Activated T-cell treated with anti-CD3 and anti-CD28 coated beads, Interleukin-2, amount 50 U/mL, for 72 hours (primary cell): ENCODE data around the gene ARIH1. TPM values are rescaled to one million over a fixed set of nuclear protein-coding genes. Genes with fewer than 3 reads are reported as not detected.
"Not testable (repeated sequence)": the region's sequence is repeated elsewhere in the genome, so short reads cannot be mapped to it uniquely, and the experiment has no call there.

Experiments used
- ATAC-seq, 2 donors: fragments of 150-1000 bp; cut with Tn5 transposase; replicated peaks in 1 of 2; 2 replicates each; pipeline ENCODE4 v1.10.0; 2021; ENCODE audit warnings: moderate library complexity in 2 of 2, mild to moderate bottlenecking in 1 of 2
- DNase-seq, 2 donors: peaks; one replicate each; pipeline ENCODE4 v3.0.0; 2021 to 2022; ENCODE audit warnings: mixed read lengths in 1 of 2
- H3K27ac Mint-ChIP-seq: one replicate; pipeline ENCODE4 v1.8.0; 2022; ENCODE audit warnings: mild to moderate bottlenecking, moderate library complexity, mixed read lengths
- H3K27me3 Mint-ChIP-seq: one replicate; pipeline ENCODE4 v1.8.0; 2022; ENCODE audit warnings: low read depth, mixed read lengths
- H3K36me3 Mint-ChIP-seq, 2 donors: one replicate each; pipeline ENCODE4 v1.8.0; 2022; ENCODE audit warnings: mixed read lengths in 2 of 2, mild to moderate bottlenecking in 1 of 2; ENCODE audit not compliant: insufficient read depth in 2 of 2
- H3K4me1 Mint-ChIP-seq: one replicate; pipeline ENCODE4 v1.8.0; 2022; ENCODE audit warnings: low read depth, mixed read lengths
- H3K4me3 Mint-ChIP-seq, 2 donors: one replicate each; pipeline ENCODE4 v1.8.0; 2022; ENCODE audit warnings: mild to moderate bottlenecking in 2 of 2, mixed read lengths in 2 of 2, moderate library complexity in 2 of 2
- H3K9me3 Mint-ChIP-seq, 2 donors: one replicate each; pipeline ENCODE4 v1.8.0; 2022; ENCODE audit warnings: mixed read lengths in 2 of 2
- total RNA-seq, 2 donors: library from RNA; stranded (reverse); gene quantifications; one replicate each; pipeline ENCODE4 v1.2.3, GENCODE V29; 2022

The ARIH1 gene
- total RNA-seq, 2 donors from 2014 or later, result 206 to 227 TPM

- not testable (repeated sequence) for H3K36me3 Mint-ChIP-seq, H3K9me3 Mint-ChIP-seq, DNase-seq, H3K27ac Mint-ChIP-seq, H3K4me3 Mint-ChIP-seq, H3K4me1 Mint-ChIP-seq, ATAC-seq, H3K27me3 Mint-ChIP-seq
Observed at GRCh38 chr15:72639759-72640483, 165.8 kb downstream of the ARIH1 start.

GRCh38 chr15:72642271-72642670 is 168.1 kb downstream of the ARIH1 start:
- ATAC-seq, H3K4me3 Mint-ChIP-seq, H3K9me3 Mint-ChIP-seq, H3K27ac Mint-ChIP-seq, H3K36me3 Mint-ChIP-seq, DNase-seq, H3K27me3 Mint-ChIP-seq, H3K4me1 Mint-ChIP-seq: not testable (repeated sequence)

- not testable (repeated sequence) for DNase-seq, H3K36me3 Mint-ChIP-seq, H3K4me3 Mint-ChIP-seq, H3K27ac Mint-ChIP-seq, H3K27me3 Mint-ChIP-seq, H3K4me1 Mint-ChIP-seq, ATAC-seq, H3K9me3 Mint-ChIP-seq
Observed at GRCh38 chr15:72648631-72649253, 174.6 kb downstream of the ARIH1 start.

Other genes starting within 250 kb of the ARIH1 start
- gene PKM, start 243.1 kb upstream of the ARIH1 start, total RNA-seq, result 1,000 to 10,000 TPM; 1,066 to 1,119 TPM
- gene PARP6, start 201.8 kb upstream of the ARIH1 start, total RNA-seq, result 100 to 1,000 TPM; 108 to 132 TPM
- under 1 TPM; 0.58 to 0.65 TPM for gene CELF6, start 154.2 kb upstream of the ARIH1 start, total RNA-seq
- 10 to 100 TPM; 77.5 to 87.6 TPM for gene HEXA, start 98.3 kb upstream of the ARIH1 start, total RNA-seq
- gene TMEM202, start 76.0 kb upstream of the ARIH1 start, total RNA-seq, result not detected
- under 1 TPM in 1 of 2 donors, not detected in 1; 0.51 TPM for gene GOLGA6B, start 180.4 kb downstream of the ARIH1 start, total RNA-seq
- gene HIGD2B, start 211.9 kb downstream of the ARIH1 start, total RNA-seq, result under 1 TPM; 0.22 to 0.30 TPM
- gene BBS4, start 211.9 kb downstream of the ARIH1 start, total RNA-seq, result 10 to 100 TPM; 19.0 to 27.2 TPM